Upper lobe of left lung (tissue), 6 donors: ENCODE data around the gene RANBP3L. TPM values are rescaled to one million over a fixed set of nuclear protein-coding genes. Genes with fewer than 3 reads are reported as not detected.

Experiments
- ATAC-seq, 2 donors: fragments of 200-7000 bp; cut with Tn5 transposase; one replicate each; pipeline ENCODE4 v1.9.1; 2022; ENCODE audit warnings: mild to moderate bottlenecking in 2 of 2, moderate library complexity in 2 of 2; ENCODE audit not compliant: low FRiP score in 2 of 2
- DNase-seq, 2 donors: peaks; one replicate each; pipeline ENCODE4 v3.0.0-alpha.2; 2019 to 2020
- H3K27ac ChIP-seq, 4 donors: fragments of 200-600 bp; sonication (generic); one replicate each; pipeline ENCODE4 v1.5.1; 2016 to 2019
- H3K27me3 ChIP-seq, 4 donors: fragments of 200-600 bp; sonication (generic); one replicate each; pipeline ENCODE4 v1.5.1; 2017 to 2019
- H3K36me3 ChIP-seq, 4 donors: fragments of 200-600 bp; sonication (generic); one replicate each; pipeline ENCODE4 v1.5.1; 2016 to 2019
- H3K4me1 ChIP-seq, 4 donors: fragments of 200-600 bp; sonication (generic); one replicate each; pipeline ENCODE4 v1.5.1; 2018 to 2019
- H3K4me3 ChIP-seq, 4 donors: fragments of 200-600 bp; sonication (generic); one replicate each; pipeline ENCODE4 v1.5.1; 2017 to 2019; ENCODE audit warnings: mild to moderate bottlenecking in 2 of 4, moderate library complexity in 1 of 4
- H3K9me3 ChIP-seq, 4 donors: fragments of 200-600 bp; sonication (generic); one replicate each; pipeline ENCODE4 v1.5.1; 2018 to 2019
- CTCF ChIP-seq, 6 experiments: fragments of 450-650 bp in 4 of 6; fragments of 200-600 bp in 2 of 6; sonication (generic) in 2 of 6; IDR thresholded peaks; one replicate each; pipeline ENCODE4 v1.5.1; 2016 to 2019; ENCODE audit warnings: antibody characterized with exemption in 6 of 6
- EP300 ChIP-seq, 4 donors: sonication (generic); formaldehyde crosslinking; IDR thresholded peaks; one replicate each; pipeline ENCODE4 v1.5.1; 2017; ENCODE audit warnings: antibody characterized with exemption in 4 of 4, control low read depth in 2 of 4
- POLR2A ChIP-seq, 4 donors: fragments of 450-650 bp; IDR thresholded peaks; one replicate each; pipeline ENCODE4 v1.5.1; 2016 to 2017; ENCODE audit warnings: antibody characterized with exemption in 4 of 4, mild to moderate bottlenecking in 2 of 4
- POLR2AphosphoS5 ChIP-seq, 2 donors: sonication (generic); formaldehyde crosslinking; IDR thresholded peaks; one replicate each; pipeline ENCODE4 v1.5.1; 2017; ENCODE audit warnings: antibody characterized with exemption in 2 of 2
- WGBS, 2 donors: methylation state at CpG; one replicate each; pipeline ENCODE4 v1.1.5; 2017 to 2018; 5-methylcytosine and 5-hydroxymethylcytosine counted together
- total RNA-seq, 6 donors: library from RNA; depleted of rRNA in 4 of 6; stranded (reverse); fragments of >200 nt in 4 of 6; gene quantifications; one replicate each; pipeline versions ENCODE4 v1.1.0 to v1.2.1, GENCODE V29; 2016 to 2021
- donor health status: DM: no; HTN: no; CAD: no; lungs with moderate emphysema.
- donor health status: DM: no; HTN: yes; CAD: no; lungs with severe emphysema.

The RANBP3L gene
- total RNA-seq, 6 donors from 2014 or later, result 1.1 to 4.6 (median 2.8) TPM

GRCh38 chr5:36251218-36251617 lies 50.5 kb downstream of the RANBP3L start:
- Histone ChIP-seq H3K36me3 (no peaks in the 10 kb centered on the region), H3K27ac (no peak overlapping the region), H3K9me3 (no peaks in the 10 kb centered on the region), H3K4me3 (no peak overlapping the region), H3K4me1 (no peaks in the 10 kb centered on the region), H3K27me3 (no peaks in the 10 kb centered on the region)
- no peak for DNase-seq
- TF ChIP-seq EP300 (IDR thresholded peaks at IDR 0.05) (no peak), CTCF (IDR thresholded peaks at IDR 0.05) (no peak), POLR2A (IDR thresholded peaks at IDR 0.05) (no peak), POLR2AphosphoS5 (IDR thresholded peaks at IDR 0.05) (no peak)
- no peak for ATAC-seq
- WGBS, 2 donors, result 83 to 89% methylated on average over 3 of the region's 3 CpGs

- no peak for ATAC-seq
- Histone ChIP-seq H3K36me3 (no peaks in the 10 kb centered on the region), H3K27me3 (no peaks in the 10 kb centered on the region), H3K4me1 (no peaks in the 10 kb centered on the region), H3K27ac (no peak overlapping the region), H3K4me3 (no peak overlapping the region), H3K9me3 (no peaks in the 10 kb centered on the region)
- 86 to 91% methylated on average over 4 of the region's 4 CpGs for WGBS, 2 donors
- TF ChIP-seq CTCF (IDR thresholded peaks at IDR 0.05), result no peak
- TF ChIP-seq POLR2AphosphoS5 (IDR thresholded peaks at IDR 0.05), result no peak
- TF ChIP-seq EP300 (IDR thresholded peaks at IDR 0.05), result no peak
- no peak for DNase-seq
Measured at GRCh38 chr5:36250427-36250826, 51.3 kb downstream of the RANBP3L start.

- ATAC-seq (no peak), DNase-seq (no peak)
- TF ChIP-seq POLR2AphosphoS5 (IDR thresholded peaks at IDR 0.05) (no peak), EP300 (IDR thresholded peaks at IDR 0.05) (no peak), CTCF (IDR thresholded peaks at IDR 0.05) (no peak), POLR2A (IDR thresholded peaks at IDR 0.05) (no peak)
- H3K4me1 ChIP-seq, result peaks cover 5 to 8% (median 7%) of the 10 kb centered on the region in 4 donors
- no peak overlapping the region for H3K27ac ChIP-seq
- H3K27me3 ChIP-seq, result no peaks in the 10 kb centered on the region
- H3K9me3 ChIP-seq, result no peaks in the 10 kb centered on the region
- H3K4me3 ChIP-seq, result no peak overlapping the region
- 92 to 95% methylated on average over 9 to 10 of the region's 10 CpGs for WGBS, 2 donors
- H3K36me3 ChIP-seq, result no peaks in the 10 kb centered on the region
Measured at GRCh38 chr5:36246036-36246800, 55.5 kb downstream of the RANBP3L start.

GRCh38 chr5:36244076-36244475 lies 57.6 kb downstream of the RANBP3L start:
- no peak for TF ChIP-seq POLR2AphosphoS5 (IDR thresholded peaks at IDR 0.05)
- TF ChIP-seq EP300 (IDR thresholded peaks at IDR 0.05), result no peak
- TF ChIP-seq POLR2A (IDR thresholded peaks at IDR 0.05), result no peak
- TF ChIP-seq CTCF (IDR thresholded peaks at IDR 0.05), result no peak
- peaks cover 19 to 25% (median 22%) of the 10 kb centered on the region in 4 donors for H3K4me1 ChIP-seq
- no peaks in the 10 kb centered on the region for H3K9me3 ChIP-seq
- WGBS, 2 donors, result 76 to 83% methylated on average over 3 of the region's 3 CpGs
- no peak overlapping the region for H3K27ac ChIP-seq
- no peak for DNase-seq
- no peaks in the 10 kb centered on the region for H3K27me3 ChIP-seq
- no peaks in the 10 kb centered on the region for H3K36me3 ChIP-seq
- ATAC-seq, result no peak
- H3K4me3 ChIP-seq, result no peak overlapping the region

- TF ChIP-seq POLR2A (IDR thresholded peaks at IDR 0.05) (no peak), POLR2AphosphoS5 (IDR thresholded peaks at IDR 0.05) (no peak), CTCF (IDR thresholded peaks at IDR 0.05) (no peak), EP300 (IDR thresholded peaks at IDR 0.05) (no peak)
- H3K36me3 ChIP-seq, result no peaks in the 10 kb centered on the region
- DNase-seq (no peak), ATAC-seq (no peak)
- H3K27ac ChIP-seq, result no peak overlapping the region
- 93 to 95% methylated on average over 1 of the region's 1 CpG for WGBS, 2 donors
- peaks cover 24 to 29% (median 27%) of the 10 kb centered on the region in 4 donors for H3K4me1 ChIP-seq
- no peak overlapping the region for H3K4me3 ChIP-seq
- H3K9me3 ChIP-seq, result no peaks in the 10 kb centered on the region
- H3K27me3 ChIP-seq, result no peaks in the 10 kb centered on the region
Measured at GRCh38 chr5:36243653-36244052, 58.0 kb downstream of the RANBP3L start.
